GM12892 (cell line): Measurements from ENCODE around the gene SPATA20.

ENCODE experiments used
- POLR2A ChIP-seq: IDR thresholded peaks from 2 replicates; pipeline ENCODE4 v1.6.1; 2011; ENCODE audit warnings: low read depth, low read length, control low read depth
- POLR2AphosphoS5 ChIP-seq: IDR thresholded peaks from 2 replicates; pipeline ENCODE4 v1.6.1; 2011; ENCODE audit warnings: low read depth, low read length, control low read depth
- TAF1 ChIP-seq: IDR thresholded peaks from 2 replicates; pipeline ENCODE4 v1.6.1; 2011; ENCODE audit warnings: low read depth, mild to moderate bottlenecking, control low read depth, low read length, borderline replicate concordance

DNA sequence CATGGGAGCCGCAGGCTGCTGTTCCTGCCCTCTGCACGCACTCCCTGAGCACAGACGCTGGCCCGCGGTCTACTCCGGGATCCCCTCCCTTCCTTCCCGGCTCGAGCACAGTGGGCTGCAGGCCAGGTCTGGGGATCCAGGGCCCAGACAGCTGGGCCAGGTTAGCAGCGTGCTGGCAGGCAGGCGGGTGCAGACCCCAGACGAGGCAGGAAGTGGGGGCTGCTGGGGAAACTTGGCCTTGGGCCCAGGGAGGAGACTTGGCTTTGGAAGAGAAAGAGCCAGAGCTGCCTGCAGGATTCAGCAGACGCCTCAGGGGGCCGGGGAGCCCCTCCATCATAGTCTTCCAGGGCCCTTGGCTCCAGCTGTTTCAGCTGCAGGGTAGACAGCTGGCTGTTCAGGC lies 57.5 kb downstream of the SPATA20 start:
- TF ChIP-seq POLR2A (no peak), POLR2AphosphoS5 (no peak), TAF1 (no peak)
